Lung (tissue), 16 donors: ENCODE data around the gene ADRA2B. TPM values are rescaled to one million over a fixed set of nuclear protein-coding genes. Genes with fewer than 3 reads are reported as not detected.
A peak's percentile ranks its signal among the peaks of the same experiment; 100 is the strongest.

Source experiments
- ATAC-seq: fragments of 200-7000 bp; cut with Tn5 transposase; one replicate; pipeline ENCODE4 v1.9.1; 2020; ENCODE audit warnings: moderate number of reproducible peaks; ENCODE audit not compliant: insufficient read depth, low FRiP score
- DNase-seq, 3 donors: peaks; one replicate each; pipeline ENCODE4 v3.0.0-alpha.2; 2013 to 2017
- H3K27ac ChIP-seq, 2 donors: one replicate each; pipeline ENCODE4 v1.5.1; 2013; ENCODE audit warnings: mild to moderate bottlenecking in 2 of 2, moderate library complexity in 2 of 2, control low read depth in 1 of 2, inconsistent platforms in 1 of 2, low read depth in 1 of 2, low read length in 1 of 2
- H3K27me3 ChIP-seq, 3 donors: one replicate each; pipeline ENCODE4 v1.5.1; 2013; ENCODE audit warnings: low read length in 2 of 3; ENCODE audit not compliant: control insufficient read depth in 3 of 3, insufficient read depth in 3 of 3
- H3K36me3 ChIP-seq, 4 donors: one replicate each; pipeline ENCODE4 v1.5.1; 2013; ENCODE audit warnings: low read length in 4 of 4, mild to moderate bottlenecking in 1 of 4, moderate library complexity in 1 of 4; ENCODE audit not compliant: control insufficient read depth in 4 of 4, insufficient read depth in 4 of 4
- H3K4me1 ChIP-seq, 5 donors: one replicate each; pipeline ENCODE4 v1.5.1; 2013; ENCODE audit warnings: low read length in 5 of 5, mild to moderate bottlenecking in 2 of 5, moderate library complexity in 1 of 5; ENCODE audit not compliant: control insufficient read depth in 5 of 5, insufficient read depth in 5 of 5
- H3K4me3 ChIP-seq: one replicate; pipeline ENCODE4 v1.5.1; 2013; ENCODE audit warnings: mild to moderate bottlenecking, control low read depth, moderate library complexity
- H3K9ac ChIP-seq, 2 donors: one replicate each; pipeline ENCODE4 v1.5.1; 2013; ENCODE audit warnings: low read length in 2 of 2, control low read depth in 1 of 2; ENCODE audit not compliant: insufficient read depth in 1 of 2
- H3K9me3 ChIP-seq, 4 donors: one replicate each; pipeline ENCODE4 v1.5.1; 2013; ENCODE audit warnings: low read length in 3 of 4, mild to moderate bottlenecking in 1 of 4, moderate library complexity in 1 of 4; ENCODE audit not compliant: control insufficient read depth in 4 of 4, insufficient read depth in 3 of 4
- WGBS, 2 donors: extraction: QIAGEN DNeasy Blood & Tissue Kit; methylation state at CpG; one replicate each; pipeline ENCODE4 v1.1.7; 2013; 5-methylcytosine and 5-hydroxymethylcytosine counted together
- long read RNA-seq, 5 donors: transcript quantifications; one replicate each; lab custom pipeline, GENCODE V29; 2026
- polyA plus RNA-seq, 2 donors: library from polyadenylated mRNA; stranded (reverse); fragments of 200-250 nt; gene quantifications; one replicate each; pipeline ENCODE4 v1.2.1, GENCODE V29; 2013
- total RNA-seq, 2 donors: library from RNA; depleted of rRNA in 1 of 2; stranded (reverse); fragments of >200 nt in 1 of 2; gene quantifications; one replicate each; pipeline ENCODE4 v1.2.1, GENCODE V29; 2014 to 2021
- TF ChIP-seq, protein P1 (sequence below): IDR thresholded peaks from 2 replicates; pipeline ENCODE4 v1.5.1; 2012; ENCODE audit warnings: mild to moderate bottlenecking; ENCODE audit errors: control extremely low read depth, extremely low read depth
- donor health status: control.
- donor health status: control.
- donor health status: Bipolar disorder and iron deficiency.
- donor health status: healthy.
- donor health status: DM: yes; HTN: yes; CAD: no.

ADRA2B gene
- total RNA-seq (under 1 TPM; 0.21 to 0.88 TPM), polyA plus RNA-seq (under 1 TPM; 0.25 to 0.31 TPM)
- long read RNA-seq, donor 1, result 0 reads
- long read RNA-seq, donor 2, result 0 reads
- long read RNA-seq, donor 3, partial matches to known transcripts, result 0 of 1 reads
- long read RNA-seq, donor 3, other reads (novel, unspliced or antisense), result 0 of 1 reads
- long read RNA-seq, donor 4, result 0 reads
- long read RNA-seq, donor 5, result 0 reads

DNA sequence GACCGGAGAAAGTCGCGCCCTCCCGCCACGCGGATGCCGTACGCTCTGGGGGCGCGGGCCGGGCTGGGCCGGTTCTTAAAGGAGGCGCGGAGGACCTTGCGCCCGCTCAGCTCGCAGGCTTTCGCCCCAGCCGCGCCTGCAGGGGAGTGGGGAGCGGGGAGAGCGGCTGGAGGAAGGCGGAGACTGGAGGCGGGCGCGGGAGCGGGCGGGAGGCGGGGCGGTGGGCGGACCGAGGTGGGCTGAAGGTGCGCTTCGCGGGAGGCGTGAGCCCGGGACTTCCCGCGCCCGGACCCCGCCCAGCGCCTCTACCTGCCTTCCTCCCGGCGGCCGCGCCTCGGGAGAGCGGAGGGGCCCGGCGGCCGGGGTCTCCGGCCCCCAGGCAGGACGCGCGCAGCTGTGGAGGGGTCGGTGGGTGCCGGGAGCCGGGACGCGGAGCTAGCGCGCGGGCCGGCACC is at the start of gene ADRA2B:
ADRA2B (minus strand) TSS at position 148 of the 455 bp plus-strand sequence. CDS start 422 bp downstream, outside the sequence.
- 1% methylated on average over 25 to 64 of the region's 64 CpGs for WGBS, 2 donors
- H3K27me3 ChIP-seq, result peaks cover 0 to 28% (median 12%) of the 10 kb centered on the region in 3 donors
- H3K4me3 ChIP-seq, result peak within 1 kb of the TSS; percentile 26
- TF ChIP-seq, protein P1, sequence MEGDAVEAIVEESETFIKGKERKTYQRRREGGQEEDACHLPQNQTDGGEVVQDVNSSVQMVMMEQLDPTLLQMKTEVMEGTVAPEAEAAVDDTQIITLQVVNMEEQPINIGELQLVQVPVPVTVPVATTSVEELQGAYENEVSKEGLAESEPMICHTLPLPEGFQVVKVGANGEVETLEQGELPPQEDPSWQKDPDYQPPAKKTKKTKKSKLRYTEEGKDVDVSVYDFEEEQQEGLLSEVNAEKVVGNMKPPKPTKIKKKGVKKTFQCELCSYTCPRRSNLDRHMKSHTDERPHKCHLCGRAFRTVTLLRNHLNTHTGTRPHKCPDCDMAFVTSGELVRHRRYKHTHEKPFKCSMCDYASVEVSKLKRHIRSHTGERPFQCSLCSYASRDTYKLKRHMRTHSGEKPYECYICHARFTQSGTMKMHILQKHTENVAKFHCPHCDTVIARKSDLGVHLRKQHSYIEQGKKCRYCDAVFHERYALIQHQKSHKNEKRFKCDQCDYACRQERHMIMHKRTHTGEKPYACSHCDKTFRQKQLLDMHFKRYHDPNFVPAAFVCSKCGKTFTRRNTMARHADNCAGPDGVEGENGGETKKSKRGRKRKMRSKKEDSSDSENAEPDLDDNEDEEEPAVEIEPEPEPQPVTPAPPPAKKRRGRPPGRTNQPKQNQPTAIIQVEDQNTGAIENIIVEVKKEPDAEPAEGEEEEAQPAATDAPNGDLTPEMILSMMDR, result no peak
- ATAC-seq (peak; percentile 79), DNase-seq (peak; percentile 49 to 80 (median 73))
- no peak within 1 kb of the TSS for H3K27ac ChIP-seq
- peak within 1 kb of the TSS in 1 of 2 donors; percentile 32 for H3K9ac ChIP-seq
- no peaks in the 10 kb centered on the region for H3K9me3 ChIP-seq
- no peaks in the 10 kb centered on the region for H3K36me3 ChIP-seq
- H3K4me1 ChIP-seq, result peaks cover 0 to 7% (median 4%) of the 10 kb centered on the region in 5 donors

DNA sequence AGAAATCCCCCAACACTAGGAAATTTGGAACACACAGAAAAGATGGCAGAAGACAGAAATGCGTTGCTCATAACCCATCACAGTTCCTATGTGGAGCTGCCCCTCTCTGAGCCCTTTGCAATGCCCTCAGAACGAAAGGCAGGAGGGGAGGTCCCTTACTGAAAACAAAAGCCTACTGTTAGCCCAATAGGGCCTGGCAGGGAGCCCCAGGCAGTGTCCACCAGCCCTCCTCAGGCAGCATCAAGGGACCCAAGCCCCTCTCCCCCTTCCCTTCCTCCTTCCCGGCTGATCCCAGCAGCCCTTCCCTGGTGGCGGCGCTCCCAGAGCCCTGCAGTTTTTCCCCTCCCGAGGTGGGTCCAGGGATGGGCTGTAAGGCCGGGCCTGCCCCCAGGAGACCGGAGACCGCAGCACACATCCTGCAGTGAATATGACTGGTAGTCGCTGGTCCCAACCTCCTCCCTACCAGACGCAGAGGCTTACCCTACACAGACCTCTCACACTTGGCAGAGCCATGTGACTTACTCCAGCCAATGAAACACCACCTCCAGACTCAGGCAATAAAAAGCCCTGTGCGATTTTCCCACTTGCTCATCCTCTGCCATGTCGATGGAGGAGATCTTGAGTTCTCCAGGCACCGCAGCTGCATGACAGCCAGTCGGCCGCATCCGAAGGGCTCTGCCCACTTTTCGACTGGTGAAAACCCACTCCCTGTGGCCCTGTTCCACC is 48.3 kb upstream of the ADRA2B start:
- TF ChIP-seq, protein P1, result no peak
- ATAC-seq (peak; percentile 47), DNase-seq (no peak)
- Histone ChIP-seq H3K27me3 (no peaks in the 10 kb centered on the region), H3K9ac (peak overlapping the region in 1 of 2 donors; percentile 6), H3K27ac (no peak overlapping the region), H3K4me3 (no peak overlapping the region), H3K36me3 (no peaks in the 10 kb centered on the region), H3K4me1 (peaks cover 0 to 17% (median 0%) of the 10 kb centered on the region in 5 donors), H3K9me3 (no peaks in the 10 kb centered on the region)
- WGBS, 2 donors, result 81 to 87% methylated on average over 18 of the region's 18 CpGs

DNA sequence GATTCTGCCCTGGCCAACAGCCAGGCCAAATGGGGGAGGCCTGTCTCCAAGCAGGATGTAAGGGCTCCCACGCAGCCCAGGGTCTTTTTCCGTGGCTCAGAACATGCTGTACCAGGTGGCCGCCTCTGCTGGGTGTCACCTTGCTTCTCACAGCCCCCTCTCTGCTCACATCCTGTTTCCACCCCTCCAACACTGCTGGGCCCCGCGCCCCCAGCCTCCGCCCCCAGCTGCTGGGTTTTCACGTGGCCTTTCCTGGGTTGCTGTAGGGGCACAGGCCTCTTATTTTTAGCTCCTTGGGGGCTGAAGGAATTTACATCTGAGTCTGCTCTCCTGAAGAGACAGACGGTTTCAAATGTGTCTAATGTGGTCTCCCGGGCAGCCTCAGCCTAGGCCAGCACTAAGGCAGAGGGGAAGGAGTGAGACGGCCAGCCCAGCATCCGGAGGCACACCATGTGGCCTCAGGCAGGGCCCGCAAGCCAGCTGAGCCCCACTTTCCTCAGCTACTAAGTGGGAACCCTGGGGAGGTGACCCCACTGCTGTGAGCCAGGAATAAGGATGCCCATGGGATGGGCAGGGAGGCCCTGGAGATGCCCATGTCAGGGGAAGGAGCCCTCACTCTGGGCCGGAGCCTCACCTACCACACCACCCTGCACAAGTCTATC is 47.5 kb upstream of the ADRA2B start:
- Histone ChIP-seq H3K36me3 (no peaks in the 10 kb centered on the region), H3K27ac (peak overlapping the region in 1 of 2 donors; percentile 7), H3K9ac (peak overlapping the region in 1 of 2 donors; percentile 6), H3K4me1 (peaks cover 0 to 17% (median 0%) of the 10 kb centered on the region in 5 donors), H3K27me3 (no peaks in the 10 kb centered on the region), H3K4me3 (no peak overlapping the region), H3K9me3 (no peaks in the 10 kb centered on the region)
- WGBS, 2 donors, result 47 to 64% methylated on average over 13 of the region's 13 CpGs
- peak; percentile 37 to 70 (median 44) for DNase-seq
- TF ChIP-seq, protein P1, result no peak
- no peak for ATAC-seq
